GM13976 (cell line): ENCODE data around the gene NIM1K.

ENCODE experiments used
- DNase-seq: peaks from one replicate; pipeline ENCODE4 v3.0.0; 2012; ENCODE audit warnings: low spot score
- in situ Hi-C: fragments of 300-500 bp; cut with MboI; formaldehyde crosslinking; loops from one replicate; pipeline ENCODE4 v1.12.0; 2022; ENCODE audit warnings: low sequenced_read_pairs, mixed read lengths, inconsistent platforms; ENCODE audit not compliant: unreplicated experiment
- TF ChIP-seq, protein P1 (sequence below): IDR thresholded peaks from 2 replicates; pipeline ENCODE4 v1.5.1; 2012; ENCODE audit warnings: borderline replicate concordance, mild to moderate bottlenecking; ENCODE audit not compliant: insufficient read depth; ENCODE audit errors: extremely low read depth, missing control alignments, control extremely low read depth

Gene NIM1K

GRCh38 chr5:43312699-43313034, 120.6 kb downstream of the NIM1K start:
- in situ Hi-C loops = no loop called here
- TF ChIP-seq, protein P1, sequence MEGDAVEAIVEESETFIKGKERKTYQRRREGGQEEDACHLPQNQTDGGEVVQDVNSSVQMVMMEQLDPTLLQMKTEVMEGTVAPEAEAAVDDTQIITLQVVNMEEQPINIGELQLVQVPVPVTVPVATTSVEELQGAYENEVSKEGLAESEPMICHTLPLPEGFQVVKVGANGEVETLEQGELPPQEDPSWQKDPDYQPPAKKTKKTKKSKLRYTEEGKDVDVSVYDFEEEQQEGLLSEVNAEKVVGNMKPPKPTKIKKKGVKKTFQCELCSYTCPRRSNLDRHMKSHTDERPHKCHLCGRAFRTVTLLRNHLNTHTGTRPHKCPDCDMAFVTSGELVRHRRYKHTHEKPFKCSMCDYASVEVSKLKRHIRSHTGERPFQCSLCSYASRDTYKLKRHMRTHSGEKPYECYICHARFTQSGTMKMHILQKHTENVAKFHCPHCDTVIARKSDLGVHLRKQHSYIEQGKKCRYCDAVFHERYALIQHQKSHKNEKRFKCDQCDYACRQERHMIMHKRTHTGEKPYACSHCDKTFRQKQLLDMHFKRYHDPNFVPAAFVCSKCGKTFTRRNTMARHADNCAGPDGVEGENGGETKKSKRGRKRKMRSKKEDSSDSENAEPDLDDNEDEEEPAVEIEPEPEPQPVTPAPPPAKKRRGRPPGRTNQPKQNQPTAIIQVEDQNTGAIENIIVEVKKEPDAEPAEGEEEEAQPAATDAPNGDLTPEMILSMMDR = no peak
- no peak for DNase-seq

GRCh38 chr5:43313035-43313853, 121.2 kb downstream of the NIM1K start, which contains the start of gene HMGCS1:
Gene HMGCS1 (minus strand): TSS chr5:43313412. CDS start chr5:43298965, 14,447 bp downstream.
- TF ChIP-seq, protein P1 = no peak
- in situ Hi-C loops = no loop called here
- DNase-seq = peak; percentile 97

- no peak for DNase-seq
- TF ChIP-seq, protein P1 = no peak
- in situ Hi-C loops = no loop called here
Measured at GRCh38 chr5:43313854-43314457, 121.9 kb downstream of the NIM1K start.

- in situ Hi-C loops = no loop called here
- TF ChIP-seq, protein P1 = no peak
Measured at GRCh38 chr5:43314724-43315123, 122.7 kb downstream of the NIM1K start.

GRCh38 chr5:43315263-43315662, 123.2 kb downstream of the NIM1K start:
- TF ChIP-seq, protein P1 = no peak
- in situ Hi-C loops = no loop called here
- DNase-seq = no peak

More at GRCh38 chr5:43314724-43315123, 122.7 kb downstream of the NIM1K start:
- no peak for DNase-seq

DNA sequence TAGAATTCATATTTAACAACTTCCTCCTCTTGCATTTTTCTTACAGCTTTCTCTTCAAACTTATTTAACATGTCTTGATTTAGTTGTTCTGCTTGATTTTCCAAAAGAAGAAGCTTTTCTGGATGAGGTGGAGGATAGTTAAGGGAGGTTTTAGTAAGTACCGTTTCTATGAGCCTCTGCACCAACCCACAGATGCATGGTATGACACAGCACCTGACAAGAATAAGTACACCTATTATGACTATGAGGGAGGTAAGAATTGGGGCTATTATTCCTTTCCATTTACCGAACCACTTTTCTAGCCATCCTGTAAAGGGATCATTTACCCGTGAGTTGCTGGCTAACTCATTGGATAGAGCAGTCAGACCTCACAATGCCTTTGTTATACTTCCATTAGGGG, 123.7 kb downstream of the NIM1K start:
- in situ Hi-C loops = no loop called here
- no peak for DNase-seq
- TF ChIP-seq, protein P1 = no peak
